KG1 (cell line): ENCODE measurements around the gene MRPL39.
A peak's percentile ranks its signal among the peaks of the same experiment; 100 is the strongest.

ENCODE experiments used
- DNase-seq: peaks from one replicate; lab custom pipeline; 2025; lab: John Stamatoyannopoulos, UW

Gene MRPL39

GRCh38 chr21:25614441-25614840 is 7.2 kb upstream of the MRPL39 start:
- no peak for DNase-seq

- peak; percentile 50 for DNase-seq
These were observed 910 bp upstream of the MRPL39 start for GRCh38 chr21:25608044-25608737.

GRCh38 chr21:25589887-25590286 is 17.4 kb downstream of the MRPL39 start:
- DNase-seq, result no peak

GRCh38 chr21:25586791-25587190 is 20.5 kb downstream of the MRPL39 start:
- no peak for DNase-seq

GRCh38 chr21:25586326-25586725 is 21.0 kb downstream of the MRPL39 start:
- no peak for DNase-seq

GRCh38 chr21:25584833-25585676 is 22.2 kb downstream of the MRPL39 start:
- no peak for DNase-seq

GRCh38 chr21:25583370-25584130 is 23.7 kb downstream of the MRPL39 start:
- DNase-seq, result no peak

GRCh38 chr21:25582888-25583287 is 24.4 kb downstream of the MRPL39 start:
- no peak for DNase-seq

- no peak for DNase-seq
These were observed 25.0 kb downstream of the MRPL39 start for GRCh38 chr21:25582164-25582790.

- no peak for DNase-seq
These were observed 25.7 kb downstream of the MRPL39 start for GRCh38 chr21:25581582-25581981.

GRCh38 chr21:25580912-25581260 is 26.4 kb downstream of the MRPL39 start:
- no peak for DNase-seq

- DNase-seq, result no peak
These were observed 27.9 kb downstream of the MRPL39 start for GRCh38 chr21:25579226-25580013.

- DNase-seq, result no peak
These were observed 29.0 kb downstream of the MRPL39 start for GRCh38 chr21:25578056-25578961.

GRCh38 chr21:25577424-25578055 is 29.7 kb downstream of the MRPL39 start:
- DNase-seq, result no peak

- no peak for DNase-seq
These were observed 33.7 kb downstream of the MRPL39 start for GRCh38 chr21:25573409-25574206.

- no peak for DNase-seq
These were observed 34.4 kb downstream of the MRPL39 start for GRCh38 chr21:25572861-25573310.

GRCh38 chr21:25571726-25572121 is 35.6 kb downstream of the MRPL39 start:
- DNase-seq, result no peak

GRCh38 chr21:25569711-25570110 is 37.6 kb downstream of the MRPL39 start:
- DNase-seq, result no peak

- DNase-seq, result no peak
These were observed 38.2 kb downstream of the MRPL39 start for GRCh38 chr21:25569084-25569483.
